Activated naive CD4-positive, alpha-beta T cell (primary cell): ENCODE measurements around the gene NRXN2.
"Not testable (repeated sequence)": the region's sequence is repeated elsewhere in the genome, so short reads cannot be mapped to it uniquely, and the experiment has no call there.

Source experiments
- DNase-seq, 4 experiments: peaks; one replicate each; lab custom pipeline; 2025; lab: John Stamatoyannopoulos, UW

NRXN2 gene

GRCh38 chr11:64564947-64565889, 157.8 kb downstream of the NRXN2 start:
- no peak for DNase-seq

GRCh38 chr11:64564419-64564818, 158.6 kb downstream of the NRXN2 start:
- no peak for DNase-seq

DNA sequence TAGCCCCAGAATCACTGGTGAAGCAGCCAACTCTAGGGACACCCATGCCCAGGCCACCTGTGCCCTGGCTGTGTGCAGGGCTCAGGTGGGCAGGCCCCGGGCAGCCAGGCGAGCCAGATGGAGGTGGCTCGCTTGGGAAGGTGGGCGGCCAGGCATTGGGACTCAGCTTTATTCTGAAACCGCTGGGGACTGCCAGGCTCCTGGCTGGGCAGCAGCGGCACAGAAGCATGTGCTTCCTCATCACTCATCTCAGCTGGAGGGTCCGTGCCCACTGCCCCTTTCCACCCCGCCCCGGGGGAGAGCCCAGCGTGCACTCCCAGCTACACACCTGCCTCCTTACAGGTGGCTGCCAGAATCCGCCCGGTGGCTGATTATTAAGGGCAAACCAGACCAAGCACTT, 159.0 kb downstream of the NRXN2 start:
- DNase-seq: no peak

GRCh38 chr11:64562723-64563351, 160.2 kb downstream of the NRXN2 start:
- no peak for DNase-seq

DNA sequence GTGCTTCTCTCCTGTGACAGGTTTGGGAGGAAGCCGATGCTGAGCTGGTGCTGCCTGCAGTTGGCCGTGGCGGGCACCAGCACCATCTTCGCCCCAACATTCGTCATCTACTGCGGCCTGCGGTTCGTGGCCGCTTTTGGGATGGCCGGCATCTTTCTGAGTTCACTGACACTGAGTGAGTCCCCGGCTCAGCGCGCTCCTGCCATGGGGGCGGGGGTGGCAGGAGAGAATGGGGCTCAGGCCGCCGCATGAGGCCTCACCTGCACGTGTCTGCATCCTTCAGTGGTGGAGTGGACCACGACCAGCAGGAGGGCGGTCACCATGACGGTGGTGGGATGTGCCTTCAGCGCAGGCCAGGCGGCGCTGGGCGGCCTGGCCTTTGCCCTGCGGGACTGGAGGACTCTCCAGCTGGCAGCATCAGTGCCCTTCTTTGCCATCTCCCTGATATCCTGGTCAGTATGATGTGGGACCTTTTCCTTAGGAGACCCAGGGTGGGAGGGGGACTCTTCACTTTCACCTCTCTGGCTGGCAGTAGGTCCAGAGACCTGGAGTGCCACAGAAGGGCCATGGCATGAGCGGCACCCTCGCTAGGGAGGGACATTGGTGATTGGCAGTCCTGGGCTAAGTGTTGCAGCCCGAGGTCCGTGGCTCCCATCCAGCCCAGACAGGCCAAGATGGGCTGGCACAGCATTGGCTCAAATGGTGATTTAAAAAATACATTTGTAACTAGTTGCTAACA, 160.8 kb downstream of the NRXN2 start:
- DNase-seq: no peak

GRCh38 chr11:64561429-64561828, 161.6 kb downstream of the NRXN2 start:
- DNase-seq: not testable (repeated sequence)

DNA sequence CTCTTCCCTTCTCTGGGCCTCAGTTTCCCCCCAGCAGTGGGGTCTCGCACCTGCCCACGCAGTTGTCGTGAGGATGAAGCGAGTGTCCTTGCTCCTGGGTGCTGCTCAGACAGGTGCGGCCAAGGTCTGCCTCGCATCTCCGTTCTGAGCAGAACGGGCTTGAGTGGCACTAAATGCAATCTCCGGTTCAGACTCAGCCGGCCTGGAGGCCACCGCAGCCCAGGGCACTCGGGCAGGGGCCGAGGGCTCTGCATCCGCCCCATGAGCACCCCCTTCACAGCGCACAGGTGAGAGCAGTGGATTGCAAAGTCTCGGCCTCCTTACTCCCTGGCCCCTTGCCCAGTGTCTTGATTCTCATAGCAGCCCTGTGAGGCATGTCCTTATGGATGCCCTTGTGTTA, 162.1 kb downstream of the NRXN2 start:
- DNase-seq: no peak

- no peak for DNase-seq
Measured at GRCh38 chr11:64560139-64560771, 162.7 kb downstream of the NRXN2 start.

- DNase-seq: no peak
Measured at GRCh38 chr11:64559351-64560138, 163.5 kb downstream of the NRXN2 start.

DNA sequence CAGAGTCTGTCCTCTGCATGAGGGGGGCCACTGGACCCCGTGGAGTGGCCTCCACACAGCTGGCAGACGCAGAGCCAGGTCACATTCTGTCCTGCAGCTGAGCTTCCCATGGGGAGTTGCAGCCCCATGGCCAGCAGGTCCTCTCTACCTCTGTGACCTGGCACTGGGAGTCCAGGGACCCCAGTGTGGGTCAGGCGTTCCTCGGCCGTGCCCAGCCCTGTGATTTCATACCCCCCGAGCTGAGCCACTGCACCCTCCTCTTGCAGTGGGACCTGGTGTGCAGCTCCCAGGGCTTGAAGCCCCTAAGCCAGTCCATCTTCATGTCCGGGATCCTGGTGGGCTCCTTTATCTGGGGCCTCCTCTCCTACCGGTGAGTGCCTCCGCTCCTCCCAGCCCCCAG, 164.1 kb downstream of the NRXN2 start:
- no peak for DNase-seq

DNA sequence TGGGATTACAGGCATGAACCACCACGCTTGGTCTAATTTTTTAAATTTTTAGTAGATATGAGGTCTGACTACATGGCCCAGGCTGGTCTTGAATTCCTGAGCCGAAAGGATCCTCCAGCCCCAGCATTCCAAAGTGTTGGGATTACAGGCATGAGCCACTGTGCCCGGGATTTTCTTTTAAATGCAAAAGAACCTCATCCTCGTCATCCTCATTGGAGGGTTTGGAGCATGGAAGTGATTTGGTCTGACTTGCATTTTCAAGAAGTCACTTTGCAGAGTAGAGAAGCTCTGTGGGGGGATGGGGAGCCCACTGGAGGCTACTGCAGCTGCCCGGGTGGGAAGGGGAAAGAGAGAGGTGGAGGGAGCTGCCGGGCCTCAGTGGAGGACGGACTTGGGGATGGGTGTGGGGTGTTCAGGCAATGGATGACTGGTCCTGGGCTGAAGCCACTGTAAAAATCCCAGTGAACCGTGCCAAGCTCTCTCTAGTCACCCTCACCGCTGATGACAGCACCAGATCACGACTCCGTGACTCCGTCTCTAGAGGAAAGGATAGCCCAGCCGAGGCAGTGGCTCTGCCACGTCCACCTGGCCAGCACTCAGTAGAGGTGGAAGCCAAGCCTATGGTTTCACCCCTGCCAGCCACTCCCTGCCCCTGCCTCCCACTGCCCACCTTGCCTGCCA, 164.8 kb downstream of the NRXN2 start:
- DNase-seq: no peak

DNA sequence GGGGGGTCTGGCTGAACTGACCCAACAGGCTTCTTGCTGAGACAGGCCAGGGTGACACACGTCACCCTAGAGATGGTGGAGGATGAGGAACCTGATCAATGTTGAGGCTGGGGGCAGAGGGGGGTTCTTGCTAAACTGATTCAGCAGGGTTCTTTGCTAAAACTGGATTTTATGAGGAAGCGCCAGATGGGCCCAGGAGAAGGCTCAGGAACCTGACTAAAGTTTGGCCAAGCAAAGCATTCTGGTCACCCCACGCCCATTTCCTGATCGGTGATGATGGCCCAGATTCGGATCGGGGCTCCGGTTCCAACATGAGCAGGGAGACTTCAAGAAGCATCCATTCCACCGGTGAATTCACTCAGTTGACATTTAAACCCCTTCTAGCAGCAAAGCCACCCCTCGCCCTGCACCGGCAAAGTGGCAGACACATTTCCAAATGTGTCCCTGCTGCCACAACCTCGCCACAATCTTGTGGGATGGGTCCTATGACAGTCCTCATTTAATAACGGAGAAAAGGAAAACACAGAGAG, 166.2 kb downstream of the NRXN2 start:
- no peak for DNase-seq
